Duodenal mucosa (tissue), 2 donors: ENCODE results near the gene PFN4.

Experiments
- H3K27ac ChIP-seq: one replicate; pipeline ENCODE4 v1.7.0; 2013; ENCODE audit warnings: low read depth, low read length
- H3K27me3 ChIP-seq, 2 donors: one replicate each; pipeline ENCODE4 v1.7.0; 2013; ENCODE audit warnings: low read length in 2 of 2, control low read depth in 1 of 2; ENCODE audit not compliant: insufficient read depth in 2 of 2, control insufficient read depth in 1 of 2
- H3K36me3 ChIP-seq, 2 donors: one replicate each; pipeline ENCODE4 v1.7.0; 2013; ENCODE audit warnings: low read length in 2 of 2, control low read depth in 1 of 2; ENCODE audit not compliant: insufficient read depth in 2 of 2, control insufficient read depth in 1 of 2
- H3K4me1 ChIP-seq, 2 donors: one replicate each; pipeline ENCODE4 v1.7.0; 2013; ENCODE audit warnings: low read length in 2 of 2, control low read depth in 1 of 2; ENCODE audit not compliant: insufficient read depth in 2 of 2, control insufficient read depth in 1 of 2
- H3K4me3 ChIP-seq, 2 donors: one replicate each; pipeline ENCODE4 v1.7.0; 2013; ENCODE audit warnings: low read length in 2 of 2, low read depth in 1 of 2
- H3K9ac ChIP-seq, 2 donors: one replicate each; pipeline ENCODE4 v1.7.0; 2013; ENCODE audit warnings: low read length in 2 of 2, low read depth in 1 of 2
- H3K9me3 ChIP-seq, 2 donors: one replicate each; pipeline ENCODE4 v1.7.0; 2013; ENCODE audit warnings: low read length in 2 of 2, control low read depth in 1 of 2; ENCODE audit not compliant: control insufficient read depth in 1 of 2

The PFN4 gene

DNA sequence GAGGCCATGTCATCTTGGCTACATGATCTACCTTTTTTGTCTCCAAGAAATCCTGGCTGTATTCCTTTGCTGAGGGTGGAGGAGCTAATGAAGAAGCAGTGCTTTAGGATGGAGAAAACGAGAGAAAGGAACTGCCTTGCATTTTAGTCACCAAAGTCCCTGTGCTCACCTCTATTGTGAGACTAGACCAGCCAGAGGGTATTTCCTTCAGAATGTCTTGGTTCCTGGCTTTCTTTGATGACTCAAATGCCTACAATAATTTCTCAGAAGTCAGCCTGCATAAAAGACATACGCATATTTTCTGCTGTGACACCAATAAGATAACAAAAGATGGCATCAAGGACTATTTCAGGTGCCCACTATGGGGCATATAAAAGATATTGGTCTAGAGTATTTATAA, 57.8 kb downstream of the PFN4 start:
- Histone ChIP-seq H3K9ac (no peak overlapping the region), H3K27me3 (no peaks in the 10 kb centered on the region), H3K4me1 (peaks cover 0 to 16% of the 10 kb centered on the region in 2 donors), H3K36me3 (peaks cover 16 to 51% of the 10 kb centered on the region in 2 donors), H3K4me3 (no peak overlapping the region), H3K27ac (no peak overlapping the region), H3K9me3 (no peaks in the 10 kb centered on the region)
